ENCODE results near the gene PROB1. TPM values are rescaled to one million over a fixed set of nuclear protein-coding genes. Genes with fewer than 3 reads are reported as not detected.

Gene PROB1
- total and polyA plus RNA-seq, 2 of the 13 experiments (the other 11 are each of a cell fraction or from before 2014, with no cell fraction given), result 0.69 to 1.1 TPM

DNA sequence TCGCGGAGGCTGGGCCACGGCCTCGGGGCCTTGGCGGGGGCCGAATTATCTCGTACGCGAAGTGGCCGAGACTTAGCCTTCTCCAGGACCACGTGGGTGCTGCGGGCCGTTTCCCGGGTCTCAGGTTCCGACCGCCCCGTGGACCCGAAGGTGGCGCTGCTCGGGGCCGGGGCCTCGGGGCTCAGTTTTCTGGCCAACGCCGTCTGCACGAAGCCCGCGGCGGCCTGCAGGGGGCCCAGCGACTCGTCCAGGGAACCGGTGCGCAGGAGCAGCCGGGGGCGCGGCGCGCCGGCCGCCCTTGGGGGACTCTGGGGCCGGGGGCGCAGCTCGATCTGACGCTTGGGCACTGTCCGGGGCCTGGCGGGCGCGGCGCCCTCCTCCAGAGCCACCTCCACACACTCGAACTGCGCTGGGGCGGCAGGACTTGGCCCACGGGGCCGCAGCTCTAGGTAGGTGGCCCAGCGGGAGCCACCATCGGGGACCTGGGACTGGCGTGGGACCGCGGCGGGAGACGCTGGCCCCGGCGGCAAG, 716 bp downstream of the PROB1 start:
- no peak overlapping the region for H2AFZ ChIP-seq (ENCODE audit: low read length)
- no peak overlapping the region for H3K4me3 ChIP-seq (replicated peaks in 1 of 3; ENCODE audit: insufficient read depth in 1 of 3, low read depth in 2 of 3, low read length in 3 of 3)
- H3K27ac ChIP-seq (ENCODE audit: extremely low read length, insufficient read depth, low read length), result no peak overlapping the region
- ATAC-seq (no peak), FAIRE-seq (no peak), DNase-seq (ENCODE audit: low spot score) (no peak)
- intact Hi-C loops (cut with micrococcal nuclease; ENCODE audit: unreplicated experiment), result no loop called here
- no peak overlapping the region for H3K9ac ChIP-seq (ENCODE audit: insufficient read depth, low read depth, low read length)
- no TSS peak for BruUV-seq (replicated peaks)
- H3K9me3 ChIP-seq (ENCODE audit: low read length), result no peaks in the 10 kb centered on the region
- H3K36me3 ChIP-seq (replicated peaks in 1 of 2; ENCODE audit: control insufficient read depth in 1 of 2, insufficient read depth in 2 of 2, low read length in 2 of 2), result no peaks in the 10 kb centered on the region
- in situ Hi-C loops (cut with HindIII; ENCODE audit: extremely low pct_ligation_motif_present, low pct_unique_long_range_greater_than_20kb), result no loop called here
- peaks cover 30% of the 10 kb centered on the region for H3K4me1 ChIP-seq (ENCODE audit: insufficient read depth, low read length)
- ChIA-PET CTCF (ENCODE audit: low intra/inter-chr PET ratio, low total read pairs) (no interaction called here), POLR2A (no interaction called here)
- WGBS (ENCODE audit: low lambda C conversion rate), result 98% methylated on average over 9 of the region's 62 CpGs
- H3K4me2 ChIP-seq (ENCODE audit: low read depth, low read length), result no peak overlapping the region
- no peaks in the 10 kb centered on the region for H4K20me1 ChIP-seq (ENCODE audit: insufficient read depth, low read length)
- H3K27me3 ChIP-seq (ENCODE audit: control insufficient read depth in 1 of 2, insufficient read depth in 2 of 2, low read length in 2 of 2), result no peaks in the 10 kb centered on the region
- no peaks in the 10 kb centered on the region for H3K79me2 ChIP-seq (ENCODE audit: insufficient read depth, low read length)
- no peak for TF ChIP-seq THYN1 (CRISPR knock-in tag; IDR thresholded peaks at IDR 0.05; ENCODE audit: borderline replicate concordance, low read depth)
- TF ChIP-seq HNF4G (IDR thresholded peaks at IDR 0.05; ENCODE audit: borderline replicate concordance, low read depth, low read length), result no peak
- no peak for TF ChIP-seq HNF4G (CRISPR knock-in tag; IDR thresholded peaks at IDR 0.05; ENCODE audit: borderline replicate concordance, low read depth)
- TF ChIP-seq, protein P1, sequence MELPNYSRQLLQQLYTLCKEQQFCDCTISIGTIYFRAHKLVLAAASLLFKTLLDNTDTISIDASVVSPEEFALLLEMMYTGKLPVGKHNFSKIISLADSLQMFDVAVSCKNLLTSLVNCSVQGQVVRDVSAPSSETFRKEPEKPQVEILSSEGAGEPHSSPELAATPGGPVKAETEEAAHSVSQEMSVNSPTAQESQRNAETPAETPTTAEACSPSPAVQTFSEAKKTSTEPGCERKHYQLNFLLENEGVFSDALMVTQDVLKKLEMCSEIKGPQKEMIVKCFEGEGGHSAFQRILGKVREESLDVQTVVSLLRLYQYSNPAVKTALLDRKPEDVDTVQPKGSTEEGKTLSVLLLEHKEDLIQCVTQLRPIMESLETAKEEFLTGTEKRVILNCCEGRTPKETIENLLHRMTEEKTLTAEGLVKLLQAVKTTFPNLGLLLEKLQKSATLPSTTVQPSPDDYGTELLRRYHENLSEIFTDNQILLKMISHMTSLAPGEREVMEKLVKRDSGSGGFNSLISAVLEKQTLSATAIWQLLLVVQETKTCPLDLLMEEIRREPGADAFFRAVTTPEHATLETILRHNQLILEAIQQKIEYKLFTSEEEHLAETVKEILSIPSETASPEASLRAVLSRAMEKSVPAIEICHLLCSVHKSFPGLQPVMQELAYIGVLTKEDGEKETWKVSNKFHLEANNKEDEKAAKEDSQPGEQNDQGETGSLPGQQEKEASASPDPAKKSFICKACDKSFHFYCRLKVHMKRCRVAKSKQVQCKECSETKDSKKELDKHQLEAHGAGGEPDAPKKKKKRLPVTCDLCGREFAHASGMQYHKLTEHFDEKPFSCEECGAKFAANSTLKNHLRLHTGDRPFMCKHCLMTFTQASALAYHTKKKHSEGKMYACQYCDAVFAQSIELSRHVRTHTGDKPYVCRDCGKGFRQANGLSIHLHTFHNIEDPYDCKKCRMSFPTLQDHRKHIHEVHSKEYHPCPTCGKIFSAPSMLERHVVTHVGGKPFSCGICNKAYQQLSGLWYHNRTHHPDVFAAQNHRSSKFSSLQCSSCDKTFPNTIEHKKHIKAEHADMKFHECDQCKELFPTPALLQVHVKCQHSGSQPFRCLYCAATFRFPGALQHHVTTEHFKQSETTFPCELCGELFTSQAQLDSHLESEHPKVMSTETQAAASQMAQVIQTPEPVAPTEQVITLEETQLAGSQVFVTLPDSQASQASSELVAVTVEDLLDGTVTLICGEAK (IDR thresholded peaks at IDR 0.05), result no peak
- TF ChIP-seq, protein P1 (CRISPR knock-in tag; IDR thresholded peaks at IDR 0.05), result no peak
- TF ChIP-seq, protein P2, sequence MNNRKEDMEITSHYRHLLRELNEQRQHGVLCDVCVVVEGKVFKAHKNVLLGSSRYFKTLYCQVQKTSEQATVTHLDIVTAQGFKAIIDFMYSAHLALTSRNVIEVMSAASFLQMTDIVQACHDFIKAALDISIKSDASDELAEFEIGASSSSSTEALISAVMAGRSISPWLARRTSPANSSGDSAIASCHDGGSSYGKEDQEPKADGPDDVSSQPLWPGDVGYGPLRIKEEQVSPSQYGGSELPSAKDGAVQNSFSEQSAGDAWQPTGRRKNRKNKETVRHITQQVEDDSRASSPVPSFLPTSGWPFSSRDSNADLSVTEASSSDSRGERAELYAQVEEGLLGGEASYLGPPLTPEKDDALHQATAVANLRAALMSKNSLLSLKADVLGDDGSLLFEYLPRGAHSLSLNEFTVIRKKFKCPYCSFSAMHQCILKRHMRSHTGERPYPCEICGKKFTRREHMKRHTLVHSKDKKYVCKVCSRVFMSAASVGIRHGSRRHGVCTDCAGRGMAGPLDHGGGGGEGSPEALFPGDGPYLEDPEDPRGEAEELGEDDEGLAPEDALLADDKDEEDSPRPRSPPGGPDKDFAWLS (CRISPR knock-in tag; IDR thresholded peaks at IDR 0.05; ENCODE audit: borderline replicate concordance), result no peak
- no peak for TF ChIP-seq POLR2AphosphoS5 (IDR thresholded peaks at IDR 0.05; ENCODE audit: low read depth, low read length)
- TF ChIP-seq ZNF672 (CRISPR knock-in tag; IDR thresholded peaks at IDR 0.05), result no peak
- no peak for TF ChIP-seq GATA4 (IDR thresholded peaks at IDR 0.05; ENCODE audit: borderline replicate concordance, low read depth)
- no peak for TF ChIP-seq MTF2 (CRISPR knock-in tag; IDR thresholded peaks at IDR 0.05; ENCODE audit: borderline replicate concordance)
- TF ChIP-seq PPARG (CRISPR knock-in tag; conservative IDR thresholded peaks at IDR 0.05), result no peak
- TF ChIP-seq, protein P3, sequence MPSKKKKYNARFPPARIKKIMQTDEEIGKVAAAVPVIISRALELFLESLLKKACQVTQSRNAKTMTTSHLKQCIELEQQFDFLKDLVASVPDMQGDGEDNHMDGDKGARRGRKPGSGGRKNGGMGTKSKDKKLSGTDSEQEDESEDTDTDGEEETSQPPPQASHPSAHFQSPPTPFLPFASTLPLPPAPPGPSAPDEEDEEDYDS (CRISPR knock-in tag; IDR thresholded peaks at IDR 0.05), result no peak
- no peak for TF ChIP-seq ZNF138 (CRISPR knock-in tag; IDR thresholded peaks at IDR 0.05; ENCODE audit: low read depth)
- TF ChIP-seq, protein P4, sequence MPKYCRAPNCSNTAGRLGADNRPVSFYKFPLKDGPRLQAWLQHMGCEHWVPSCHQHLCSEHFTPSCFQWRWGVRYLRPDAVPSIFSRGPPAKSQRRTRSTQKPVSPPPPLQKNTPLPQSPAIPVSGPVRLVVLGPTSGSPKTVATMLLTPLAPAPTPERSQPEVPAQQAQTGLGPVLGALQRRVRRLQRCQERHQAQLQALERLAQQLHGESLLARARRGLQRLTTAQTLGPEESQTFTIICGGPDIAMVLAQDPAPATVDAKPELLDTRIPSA (CRISPR knock-in tag; IDR thresholded peaks at IDR 0.05; ENCODE audit: borderline replicate concordance), result no peak
